GM12872 (cell line): ENCODE measurements around the gene ASXL1.

ENCODE experiments used
- TF ChIP-seq, protein P1 (sequence below): IDR thresholded peaks from 3 replicates; pipeline ENCODE4 v1.5.1; 2011; ENCODE audit warnings: low read depth, mild to moderate bottlenecking, low read length, moderate library complexity; ENCODE audit not compliant: insufficient read depth

ASXL1 gene

DNA sequence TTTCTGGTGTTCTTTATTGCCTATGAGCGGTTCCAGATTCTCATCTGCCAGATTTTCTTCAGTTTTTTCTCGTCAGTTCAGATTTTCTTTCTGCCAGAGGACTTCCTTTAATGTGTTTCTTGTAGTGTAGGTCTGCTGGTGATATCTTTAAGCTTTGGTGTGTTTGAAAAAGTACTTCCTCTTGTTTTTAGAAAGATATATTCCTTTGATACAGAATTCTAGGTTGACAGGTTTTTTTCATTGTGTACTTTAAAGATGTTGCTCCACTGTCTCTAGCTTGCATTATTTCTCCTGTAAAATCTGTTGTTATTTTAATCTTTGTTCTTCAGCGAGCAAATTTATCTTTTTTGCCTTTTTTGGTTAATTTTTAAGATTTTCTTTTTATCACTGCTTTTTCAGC is 36.9 kb downstream of the ASXL1 start:
- TF ChIP-seq, protein P1, sequence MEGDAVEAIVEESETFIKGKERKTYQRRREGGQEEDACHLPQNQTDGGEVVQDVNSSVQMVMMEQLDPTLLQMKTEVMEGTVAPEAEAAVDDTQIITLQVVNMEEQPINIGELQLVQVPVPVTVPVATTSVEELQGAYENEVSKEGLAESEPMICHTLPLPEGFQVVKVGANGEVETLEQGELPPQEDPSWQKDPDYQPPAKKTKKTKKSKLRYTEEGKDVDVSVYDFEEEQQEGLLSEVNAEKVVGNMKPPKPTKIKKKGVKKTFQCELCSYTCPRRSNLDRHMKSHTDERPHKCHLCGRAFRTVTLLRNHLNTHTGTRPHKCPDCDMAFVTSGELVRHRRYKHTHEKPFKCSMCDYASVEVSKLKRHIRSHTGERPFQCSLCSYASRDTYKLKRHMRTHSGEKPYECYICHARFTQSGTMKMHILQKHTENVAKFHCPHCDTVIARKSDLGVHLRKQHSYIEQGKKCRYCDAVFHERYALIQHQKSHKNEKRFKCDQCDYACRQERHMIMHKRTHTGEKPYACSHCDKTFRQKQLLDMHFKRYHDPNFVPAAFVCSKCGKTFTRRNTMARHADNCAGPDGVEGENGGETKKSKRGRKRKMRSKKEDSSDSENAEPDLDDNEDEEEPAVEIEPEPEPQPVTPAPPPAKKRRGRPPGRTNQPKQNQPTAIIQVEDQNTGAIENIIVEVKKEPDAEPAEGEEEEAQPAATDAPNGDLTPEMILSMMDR: no peak

DNA sequence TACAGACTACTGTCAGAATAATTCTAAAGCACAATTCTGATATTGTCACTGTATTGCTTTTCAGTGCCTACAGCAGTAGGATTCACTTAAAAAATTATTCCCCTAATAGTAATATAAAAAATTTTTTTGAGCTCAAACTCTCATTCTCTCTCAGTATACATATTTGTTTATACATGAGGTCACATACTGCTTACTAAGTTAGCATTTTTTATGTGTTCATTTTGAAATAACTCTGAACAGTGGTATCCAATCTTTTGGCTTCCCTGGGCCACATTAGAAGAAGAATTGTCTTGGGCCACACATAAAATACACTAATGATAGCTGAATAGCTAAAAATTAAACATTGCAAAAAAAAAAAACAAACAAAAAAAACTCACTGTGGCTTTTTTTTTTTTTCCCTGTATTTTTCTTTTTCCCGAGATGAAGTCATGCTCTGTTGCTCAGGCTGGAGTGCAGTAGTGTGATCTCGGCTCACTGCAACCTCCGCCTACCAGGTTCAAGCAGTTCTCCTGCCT is 38.6 kb downstream of the ASXL1 start:
- TF ChIP-seq, protein P1: no peak

DNA sequence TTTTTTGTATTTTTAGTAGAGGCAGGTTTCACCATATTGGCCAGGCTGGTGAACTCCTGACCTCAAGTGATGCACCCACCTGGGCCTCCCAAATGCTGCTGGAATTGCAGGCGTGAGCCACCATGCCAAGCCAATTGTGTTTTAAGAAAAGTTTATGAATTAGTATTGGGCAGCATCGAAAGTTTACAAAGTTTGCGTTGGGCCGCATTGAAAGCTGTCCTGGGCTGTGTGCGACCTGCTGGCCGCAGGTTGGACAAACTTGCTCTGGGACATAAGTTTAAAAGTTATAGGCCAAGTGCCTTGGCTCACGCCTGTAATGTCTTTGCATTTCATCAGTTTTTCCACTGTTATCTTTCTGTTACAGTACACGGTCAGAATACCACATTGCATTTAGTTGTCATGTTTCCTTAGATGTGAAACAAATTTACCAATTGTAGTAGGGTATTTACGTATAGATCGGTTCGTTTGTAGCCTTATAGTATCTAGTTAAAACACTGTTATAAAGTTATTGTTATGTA is 39.5 kb downstream of the ASXL1 start:
- TF ChIP-seq, protein P1: no peak

DNA sequence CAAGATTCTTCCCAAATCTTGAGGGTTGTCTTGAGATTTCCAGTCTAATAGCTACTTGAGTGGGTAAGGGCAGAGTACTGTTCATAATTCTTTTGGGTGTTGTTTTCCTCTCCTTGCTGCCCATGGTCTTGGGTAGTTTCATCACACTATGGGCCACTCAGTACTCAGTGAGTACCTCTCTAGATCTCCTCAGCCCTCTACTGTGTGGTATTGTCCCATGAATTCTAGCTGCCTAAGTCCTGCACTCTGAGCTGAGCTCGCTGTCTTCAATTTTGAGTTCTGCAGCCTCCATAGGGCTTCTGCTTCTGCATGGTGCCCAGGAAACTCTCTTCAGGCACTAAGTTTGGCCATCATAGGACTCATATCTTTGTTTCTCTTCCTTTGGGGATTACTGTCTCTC is 42.3 kb downstream of the ASXL1 start:
- TF ChIP-seq, protein P1: no peak

DNA sequence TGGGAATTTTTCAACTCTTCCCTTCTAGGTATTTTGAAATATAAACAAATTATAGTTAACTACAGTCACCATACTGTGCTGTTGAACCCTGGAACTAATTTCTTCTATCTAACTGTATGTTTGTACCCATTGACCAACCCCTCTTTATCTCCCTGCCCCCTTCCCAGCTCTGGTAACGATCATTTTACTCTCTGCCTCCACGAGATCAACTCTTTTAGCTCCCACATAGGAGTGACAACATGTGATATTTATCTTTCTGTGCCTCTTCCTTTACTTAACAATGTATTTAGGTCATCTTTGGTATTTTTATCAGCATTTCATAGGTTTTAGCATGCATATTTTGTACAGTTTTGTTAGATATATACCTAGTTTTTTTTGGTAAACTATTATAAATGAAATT is 45.9 kb downstream of the ASXL1 start:
- TF ChIP-seq, protein P1: no peak

DNA sequence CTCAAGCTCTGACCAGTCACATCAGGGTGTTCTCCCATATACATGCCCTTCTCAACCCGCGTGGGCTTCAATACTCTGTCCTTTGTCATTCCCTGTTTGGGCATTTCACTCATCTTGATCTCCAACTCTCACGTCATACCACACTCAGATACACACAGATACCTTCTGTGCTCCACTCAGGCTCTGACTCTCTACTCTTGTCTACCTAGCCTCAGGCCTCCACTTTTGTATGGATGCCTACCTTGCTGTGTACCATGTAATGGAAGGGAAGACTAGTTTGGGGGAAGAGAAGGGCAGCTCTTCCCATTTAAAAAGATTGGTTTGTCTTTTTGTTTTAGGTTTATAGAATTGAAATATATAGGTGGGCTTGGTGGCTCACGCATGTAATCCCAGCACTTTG is 48.6 kb downstream of the ASXL1 start:
- TF ChIP-seq, protein P1: no peak

DNA sequence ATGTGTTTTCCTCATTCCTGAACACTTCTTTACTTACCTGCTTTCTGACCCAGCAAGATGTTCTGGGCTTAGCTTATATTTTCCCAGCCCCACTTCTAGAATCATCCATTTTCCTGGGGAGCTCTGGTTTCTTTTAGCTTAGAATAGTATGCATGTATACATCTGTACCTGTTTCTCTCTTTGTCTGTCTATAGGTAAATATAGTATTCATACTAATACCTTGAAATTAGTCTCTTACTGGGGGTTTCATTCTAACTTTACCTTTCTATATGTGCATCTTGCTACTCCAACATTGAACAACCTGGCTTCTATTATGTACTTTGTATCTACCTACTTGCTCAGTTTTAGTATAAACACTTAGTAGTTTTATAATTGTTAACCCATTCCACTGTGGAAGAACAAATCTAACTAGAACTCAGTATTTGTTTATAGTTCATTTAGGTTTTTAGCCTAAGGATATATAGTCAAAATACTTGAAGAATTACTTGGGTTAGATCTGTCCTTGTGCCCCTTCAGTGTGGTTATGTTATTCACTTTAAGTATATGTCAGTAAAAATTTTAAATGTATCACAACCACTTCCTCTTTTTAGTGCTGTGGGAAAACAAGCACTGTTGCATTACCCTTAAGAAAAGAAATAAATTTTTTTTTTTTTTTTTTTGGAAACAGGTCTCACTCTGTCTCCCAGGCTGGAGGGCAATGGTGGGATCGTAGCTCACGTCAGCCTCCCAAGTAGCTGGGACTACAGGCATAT is 54.0 kb downstream of the ASXL1 start:
- TF ChIP-seq, protein P1: no peak
